AG04450 (cell line): ENCODE data around the gene ASPM. TPM values are rescaled to one million over a fixed set of nuclear protein-coding genes. Genes with fewer than 3 reads are reported as not detected.

Source experiments
- CTCF ChIA-PET: fragments of 300-600, 350-600 bp; formaldehyde crosslinking; extraction: SDS; loops from one replicate; lab custom pipeline; 2022; ENCODE audit warnings: antibody characterized with exemption, inconsistent platforms; lab: Charles Lee
- POLR2A ChIA-PET: fragments of 350-600 bp; formaldehyde crosslinking; extraction: SDS; loops from one replicate; lab custom pipeline; 2021; ENCODE audit warnings: antibody characterized with exemption, inconsistent platforms; lab: Yijun Ruan, JAX
- DNase-seq: peaks from one replicate; pipeline ENCODE4 v3.0.0-alpha.2; 2011; ENCODE audit warnings: low read depth, low spot score
- H3K27ac ChIP-seq: one replicate; pipeline ENCODE4 v1.5.1; 2012; ENCODE audit warnings: low read depth, low read length, control low read depth
- H3K27me3 ChIP-seq: one replicate; pipeline ENCODE4 v1.6.0; 2012; ENCODE audit warnings: low read length; ENCODE audit not compliant: control insufficient read depth, insufficient read depth
- H3K4me3 ChIP-seq: 2 replicates; pipeline ENCODE4 v1.5.1; 2011; ENCODE audit warnings: mild to moderate bottlenecking, low read depth, low read length, control low read depth
- H3K9me3 ChIP-seq: 2 replicates; pipeline ENCODE4 v1.5.1; 2012; ENCODE audit warnings: low read length; ENCODE audit not compliant: control insufficient read depth, insufficient read depth
- polyA plus RNA-seq: library from polyadenylated mRNA; depleted of rRNA; stranded (reverse); fragments of >200 nt; gene quantifications from 2 replicates; pipeline ENCODE4 v1.2.3, GENCODE V29; 2011
- TF ChIP-seq, protein P1 (sequence below): IDR thresholded peaks from 2 replicates; pipeline ENCODE4 v1.5.1; 2011; ENCODE audit warnings: low read depth, low read length, control low read depth, inconsistent platforms

The ASPM gene
- polyA plus RNA-seq, 1 experiment = 6.1 TPM

DNA sequence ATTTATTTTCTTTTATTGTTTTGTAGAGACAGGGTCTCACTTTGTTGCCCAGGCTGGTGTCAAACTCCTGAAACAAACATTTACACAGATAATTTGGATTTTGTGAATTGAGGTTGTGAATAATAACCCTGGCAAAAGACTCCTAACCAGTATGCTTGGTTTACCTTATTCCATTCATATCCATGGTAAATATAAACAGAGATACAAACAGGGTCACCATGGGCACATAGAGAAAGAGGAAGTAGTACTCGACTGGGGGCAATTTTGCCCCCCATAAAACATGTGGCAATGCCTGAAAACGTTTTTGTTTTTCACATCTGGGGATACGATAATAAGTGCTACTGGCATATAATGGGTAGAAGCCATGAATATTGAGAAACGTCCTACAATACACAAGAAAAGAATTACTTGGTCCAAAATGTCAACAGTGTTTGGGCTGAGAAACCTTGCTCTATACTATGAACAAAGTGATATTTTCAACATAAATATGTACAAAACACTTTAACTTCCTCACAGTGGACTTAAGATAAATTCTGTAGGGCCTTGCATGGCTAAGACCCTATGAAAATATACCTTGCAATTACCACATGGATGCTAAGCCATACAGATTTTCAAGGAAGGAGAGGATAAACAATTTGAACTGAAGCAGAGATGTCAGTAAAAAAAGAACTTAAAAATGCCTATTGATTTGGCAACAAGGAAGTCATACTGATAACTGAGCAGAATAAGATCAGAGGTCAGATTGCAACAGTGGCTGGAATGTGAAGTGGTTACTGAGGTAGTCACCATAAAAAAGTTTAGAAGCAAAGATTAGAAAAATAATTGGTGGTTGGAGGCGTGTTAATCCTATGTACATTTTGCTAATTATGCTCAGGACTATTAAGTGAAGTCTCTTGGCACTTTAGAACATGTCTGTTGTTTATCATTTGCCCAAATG is 27.4 kb upstream of the ASPM start:
- Histone ChIP-seq H3K27ac (no peak overlapping the region), H3K27me3 (no peaks in the 10 kb centered on the region), H3K9me3 (no peaks in the 10 kb centered on the region), H3K4me3 (no peak overlapping the region)
- POLR2A ChIA-PET = no interaction called here
- DNase-seq = peak; percentile 18
- CTCF ChIA-PET = no interaction called here
- TF ChIP-seq, protein P1, sequence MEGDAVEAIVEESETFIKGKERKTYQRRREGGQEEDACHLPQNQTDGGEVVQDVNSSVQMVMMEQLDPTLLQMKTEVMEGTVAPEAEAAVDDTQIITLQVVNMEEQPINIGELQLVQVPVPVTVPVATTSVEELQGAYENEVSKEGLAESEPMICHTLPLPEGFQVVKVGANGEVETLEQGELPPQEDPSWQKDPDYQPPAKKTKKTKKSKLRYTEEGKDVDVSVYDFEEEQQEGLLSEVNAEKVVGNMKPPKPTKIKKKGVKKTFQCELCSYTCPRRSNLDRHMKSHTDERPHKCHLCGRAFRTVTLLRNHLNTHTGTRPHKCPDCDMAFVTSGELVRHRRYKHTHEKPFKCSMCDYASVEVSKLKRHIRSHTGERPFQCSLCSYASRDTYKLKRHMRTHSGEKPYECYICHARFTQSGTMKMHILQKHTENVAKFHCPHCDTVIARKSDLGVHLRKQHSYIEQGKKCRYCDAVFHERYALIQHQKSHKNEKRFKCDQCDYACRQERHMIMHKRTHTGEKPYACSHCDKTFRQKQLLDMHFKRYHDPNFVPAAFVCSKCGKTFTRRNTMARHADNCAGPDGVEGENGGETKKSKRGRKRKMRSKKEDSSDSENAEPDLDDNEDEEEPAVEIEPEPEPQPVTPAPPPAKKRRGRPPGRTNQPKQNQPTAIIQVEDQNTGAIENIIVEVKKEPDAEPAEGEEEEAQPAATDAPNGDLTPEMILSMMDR = no peak

DNA sequence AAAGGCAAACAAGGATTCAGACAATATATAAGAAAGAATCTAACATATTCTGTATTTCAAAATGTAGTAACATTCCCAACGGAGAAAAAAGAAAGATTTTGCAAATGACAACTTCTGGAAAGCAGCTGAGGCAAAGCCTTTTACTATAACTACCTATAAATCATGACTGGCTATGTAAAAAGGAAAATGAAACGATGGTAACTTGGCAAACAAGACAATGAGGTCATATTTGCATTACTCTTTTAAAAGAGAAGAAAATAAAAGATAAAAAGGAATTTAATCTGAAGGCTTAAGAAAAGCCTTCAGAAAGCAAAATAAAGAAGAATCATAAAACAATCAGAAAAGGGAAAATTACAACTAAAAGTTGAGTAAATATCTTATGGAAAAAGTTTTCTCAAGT is 25.1 kb upstream of the ASPM start:
- POLR2A ChIA-PET = no interaction called here
- DNase-seq = no peak

DNA sequence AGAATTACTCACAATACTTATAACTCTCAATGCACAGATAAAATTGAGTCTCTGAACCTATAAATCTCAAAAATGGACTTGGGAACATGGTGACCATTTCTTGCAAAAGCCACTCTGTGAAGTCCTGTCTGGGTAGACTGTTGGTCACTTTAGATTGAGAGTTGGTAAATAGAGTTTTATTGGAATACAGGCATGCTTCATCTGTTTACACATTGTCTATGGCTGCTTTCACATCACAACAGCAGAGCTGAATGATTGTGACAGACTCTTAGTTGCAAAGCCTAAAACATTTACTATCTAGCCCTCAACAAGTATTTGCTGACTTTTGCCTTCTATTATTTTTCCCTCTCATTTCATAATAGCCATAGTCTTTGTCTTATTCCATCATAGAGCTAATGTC is 24.1 kb upstream of the ASPM start:
- no peak for DNase-seq
- ChIA-PET POLR2A (no interaction called here), CTCF (interaction anchor here (0.9 kb wide), 1 partner anchor 10 kb away, joined by 4 read pairs; no protein-coding TSS in a partner anchor)
- TF ChIP-seq, protein P1 = no peak
- Histone ChIP-seq H3K27ac (no peak overlapping the region), H3K4me3 (no peak overlapping the region), H3K27me3 (no peaks in the 10 kb centered on the region), H3K9me3 (no peaks in the 10 kb centered on the region)

More for the DNA sequence above, 25.1 kb upstream of the ASPM start:
- Histone ChIP-seq H3K27me3 (no peaks in the 10 kb centered on the region), H3K4me3 (no peak overlapping the region), H3K9me3 (no peaks in the 10 kb centered on the region), H3K27ac (no peak overlapping the region)
- TF ChIP-seq, protein P1 = no peak
- CTCF ChIA-PET = no interaction called here

DNA sequence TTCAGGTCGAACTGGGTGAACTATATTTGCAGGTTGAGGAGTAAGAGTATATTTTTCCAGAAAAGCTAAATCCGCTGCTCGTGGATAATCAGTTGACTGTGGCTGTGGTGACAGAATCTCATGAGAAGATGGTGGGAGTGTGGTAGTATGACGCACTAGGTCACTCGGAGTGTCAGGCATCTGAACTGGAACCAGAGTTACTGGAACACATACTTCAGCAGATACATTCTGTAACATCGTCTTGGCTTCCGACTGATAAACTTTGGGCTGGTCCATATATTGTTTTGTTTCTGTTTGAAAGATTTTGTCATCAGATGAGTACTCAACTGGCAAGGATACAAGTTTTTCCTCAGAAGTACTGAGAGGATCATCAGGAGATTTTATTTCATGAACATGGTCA is 13.0 kb upstream of the ASPM start:
- TF ChIP-seq, protein P1 = no peak
- POLR2A ChIA-PET = no interaction called here
- H3K27me3 ChIP-seq = no peaks in the 10 kb centered on the region
- DNase-seq = no peak
- H3K4me3 ChIP-seq = no peak overlapping the region
- H3K27ac ChIP-seq = no peak overlapping the region
- H3K9me3 ChIP-seq = no peaks in the 10 kb centered on the region
- CTCF ChIA-PET = interaction anchor here (1.5 kb wide), 1 partner anchor 20 kb away, joined by 5 read pairs; no protein-coding TSS in a partner anchor

DNA sequence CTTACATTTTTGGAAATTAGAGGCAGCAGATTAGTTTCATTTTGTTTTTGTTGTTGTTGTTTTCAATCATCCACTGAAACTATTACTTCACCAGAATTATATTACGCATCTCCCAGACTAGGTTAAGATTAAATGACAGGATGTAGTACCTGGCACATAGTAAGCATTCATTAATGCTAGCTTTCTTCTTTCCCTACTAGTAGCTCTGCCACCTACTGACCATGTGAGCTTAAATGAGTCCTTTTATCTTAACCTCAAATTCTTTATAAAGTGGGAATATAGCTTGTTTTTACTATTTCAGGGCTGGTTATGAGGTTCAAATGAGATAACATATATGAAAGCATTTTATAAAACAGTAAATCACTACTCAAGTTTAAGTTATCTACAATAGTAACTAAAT is 10.2 kb upstream of the ASPM start:
- Histone ChIP-seq H3K4me3 (no peak overlapping the region), H3K27me3 (no peaks in the 10 kb centered on the region), H3K9me3 (no peaks in the 10 kb centered on the region), H3K27ac (no peak overlapping the region)
- POLR2A ChIA-PET = no interaction called here
- CTCF ChIA-PET = interaction anchor here (1.7 kb wide), 1 partner anchor 22 kb away, joined by 4 read pairs; no protein-coding TSS in a partner anchor
- no peak for DNase-seq
- TF ChIP-seq, protein P1 = no peak
